Measurements from ENCODE around the gene EFHD2.

Gene EFHD2

DNA sequence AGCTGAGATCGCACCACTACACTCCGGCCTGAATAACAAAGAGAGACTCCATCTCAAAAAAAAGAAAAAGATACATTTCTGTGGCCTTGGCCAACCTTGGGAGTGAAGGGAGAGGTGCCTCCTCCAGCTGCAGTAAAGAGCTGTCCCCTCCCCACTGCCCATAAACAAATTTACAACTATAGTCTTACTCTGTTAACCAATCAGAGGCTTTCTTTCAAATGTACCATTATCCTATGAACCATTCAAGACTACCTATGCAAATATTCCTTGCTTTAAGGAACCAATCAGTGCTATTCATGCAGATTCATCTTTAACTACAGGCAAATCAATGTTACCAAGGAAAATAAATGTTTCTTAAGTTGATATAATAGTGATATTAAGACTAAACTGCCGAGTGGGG lies 67.2 kb downstream of the EFHD2 start:
- DNase-seq (ENCODE audit: low read depth in 2 of 2) = no peak

DNA sequence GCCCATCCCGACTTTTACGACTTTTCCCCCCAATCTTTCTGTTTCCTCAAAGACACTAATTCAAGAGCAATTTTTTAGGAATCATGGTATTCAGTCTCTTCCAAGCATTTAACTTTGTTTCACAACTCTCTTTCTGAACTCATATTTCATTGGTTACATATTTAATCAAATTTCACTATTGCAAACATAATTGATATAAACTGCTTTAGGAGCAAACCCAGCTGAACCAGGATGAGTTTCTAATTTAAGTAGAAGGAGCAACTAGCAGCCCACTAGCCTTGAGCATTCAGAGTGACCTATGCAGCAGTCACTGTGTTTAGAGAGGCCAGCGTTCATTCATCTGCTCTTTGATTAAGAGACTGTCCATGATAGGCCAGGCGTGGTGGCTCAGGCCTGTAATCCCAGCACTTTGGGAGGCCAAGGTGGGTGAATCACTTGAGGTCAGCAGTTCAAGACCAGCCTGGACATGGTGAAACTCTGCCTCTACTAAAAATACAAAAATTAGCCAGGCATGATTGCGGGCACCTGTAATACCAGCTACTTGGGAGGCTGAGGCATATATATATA lies 68.0 kb downstream of the EFHD2 start:
- DNase-seq (ENCODE audit: low read depth in 2 of 2) = no peak

Measured in stimulated activated CD4-positive, alpha-beta T cell treated with anti-CD3 and anti-CD28 coated beads, Interleukin-1b, Interleukin-23, amount 100 ng/mL, for 4 hours (primary cell).